Measurements from ENCODE around the gene TMPRSS3. TPM values are rescaled to one million over a fixed set of nuclear protein-coding genes. Genes with fewer than 3 reads are reported as not detected.

TMPRSS3 gene
- polyA plus RNA-seq, 1 of the 3 experiments (the other 2 are of a cell fraction) = not detected

GRCh38 chr21:42404539-42404938 lies 8.7 kb upstream of the TMPRSS3 start:
- Histone ChIP-seq H3K9ac (no peak overlapping the region), H3K36me3 (replicated peaks in 1 of 2; ENCODE audit: control insufficient read depth in 1 of 2, insufficient read depth in 2 of 2, low read length in 1 of 2) (no peaks in the 10 kb centered on the region), H3K4me3 (ENCODE audit: low read depth in 2 of 2, low read length in 1 of 2) (no peak overlapping the region), H3K9me2 (no peaks in the 10 kb centered on the region), H3K27ac (ENCODE audit: low read depth in 2 of 2, low read length in 1 of 2) (no peak overlapping the region), H3F3A (replicated peaks; ENCODE audit: insufficient read depth) (no peaks in the 10 kb centered on the region), H2AFZ (ENCODE audit: low read depth) (no peak overlapping the region), H3K79me2 (ENCODE audit: insufficient read depth) (no peaks in the 10 kb centered on the region), H3K4me2 (no peak overlapping the region), H4K20me1 (ENCODE audit: insufficient read depth) (no peaks in the 10 kb centered on the region), H3K9me3 (no peaks in the 10 kb centered on the region), H3K4me1 (ENCODE audit: control insufficient read depth in 1 of 2, insufficient read depth in 2 of 2, low read depth in 1 of 2, low read length in 1 of 2) (no peaks in the 10 kb centered on the region), H3K27me3 (ENCODE audit: insufficient read depth) (no peaks in the 10 kb centered on the region)
- no peak for DNase-seq
- CTCF ChIA-PET = interaction anchor here (0.6 kb wide), 1 partner anchor 95 kb away, joined by 3 read pairs; no protein-coding TSS in a partner anchor
- WGBS (ENCODE audit: low lambda C conversion rate) = 46% methylated on average over 8 of the region's 10 CpGs
- no peak for TF ChIP-seq RXRA (IDR thresholded peaks at IDR 0.05; ENCODE audit: borderline replicate concordance, low read depth)
- no peak for TF ChIP-seq SMC3 (IDR thresholded peaks at IDR 0.05; ENCODE audit: low read depth, low read length)
- TF ChIP-seq PBX3 (IDR thresholded peaks at IDR 0.05) = no peak
- no peak for TF ChIP-seq TAF1 (IDR thresholded peaks at IDR 0.05; ENCODE audit: borderline replicate concordance, low read depth, low read length)
- TF ChIP-seq REST (IDR thresholded peaks at IDR 0.05; ENCODE audit: low read depth, low read length) = no peak
- TF ChIP-seq MXI1 (IDR thresholded peaks at IDR 0.05; ENCODE audit: low read depth, low read length) = no peak
- no peak for TF ChIP-seq TEAD4 (IDR thresholded peaks at IDR 0.05; ENCODE audit: borderline replicate concordance, insufficient read depth)
- no peak for TF ChIP-seq IRF3 (IDR thresholded peaks at IDR 0.05; ENCODE audit: low read depth, low read length)
- TF ChIP-seq ELF1 (IDR thresholded peaks at IDR 0.05) = no peak
- no peak for TF ChIP-seq MEF2A (IDR thresholded peaks at IDR 0.05; ENCODE audit: borderline replicate concordance, low read depth)
- TF ChIP-seq SIN3A (IDR thresholded peaks at IDR 0.05; ENCODE audit: borderline replicate concordance, low read depth, low read length) = no peak
- TF ChIP-seq EP300 (IDR thresholded peaks at IDR 0.05; ENCODE audit: borderline replicate concordance in 1 of 2, low read depth in 1 of 2, low read length in 1 of 2) = no peak
- TF ChIP-seq MAX (IDR thresholded peaks at IDR 0.05; ENCODE audit: low read depth) = no peak
- no peak for TF ChIP-seq GABPA (IDR thresholded peaks at IDR 0.05; ENCODE audit: low read depth)
- no peak for TF ChIP-seq TCF12 (IDR thresholded peaks at IDR 0.05)
- no peak for TF ChIP-seq POLR2AphosphoS5 (IDR thresholded peaks at IDR 0.05; ENCODE audit: low read depth, low read length)
- POLR2A ChIA-PET = no interaction called here
